Esophagus squamous epithelium (tissue), 5 donors: Measurements from ENCODE around the gene PHOX2A. TPM values are rescaled to one million over a fixed set of nuclear protein-coding genes. Genes with fewer than 3 reads are reported as not detected.

ENCODE experiments used
- DNase-seq: peaks from one replicate; lab custom pipeline; 2025; lab: John Stamatoyannopoulos, UW
- H3K27ac ChIP-seq, 4 donors: fragments of 200-600 bp; sonication (generic); one replicate each; pipeline ENCODE4 v1.5.1; 2016 to 2019; ENCODE audit warnings: mild to moderate bottlenecking in 1 of 4
- H3K27me3 ChIP-seq, 4 donors: fragments of 200-600 bp; sonication (generic); 1 replicate in 3 of 4; 2 replicates in 1 of 4; pipeline versions ENCODE4 v1.5.1 to v1.6.0; 2017 to 2021; ENCODE audit warnings: antibody characterized with exemption in 1 of 4
- H3K36me3 ChIP-seq, 3 donors: fragments of 200-600 bp; sonication (generic); one replicate each; pipeline ENCODE4 v1.5.1; 2016 to 2019
- H3K4me1 ChIP-seq, 3 donors: fragments of 200-600 bp; sonication (generic); one replicate each; pipeline ENCODE4 v1.5.1; 2017 to 2019
- H3K4me3 ChIP-seq, 4 donors: fragments of 200-600 bp; sonication (generic); 1 replicate in 3 of 4; 2 replicates in 1 of 4; pipeline ENCODE4 v1.5.1; 2016 to 2019; ENCODE audit warnings: mild to moderate bottlenecking in 2 of 4, moderate library complexity in 1 of 4
- H3K9me3 ChIP-seq, 3 donors: fragments of 200-600 bp; sonication (generic); one replicate each; pipeline ENCODE4 v1.5.1; 2016 to 2019
- POLR2A ChIP-seq, 4 donors: fragments of 450-650 bp; IDR thresholded peaks; one replicate each; pipeline ENCODE4 v1.6.1; 2017; ENCODE audit warnings: antibody characterized with exemption in 4 of 4, mild to moderate bottlenecking in 4 of 4, moderate library complexity in 3 of 4
- WGBS, 2 donors: methylation state at CpG; one replicate each; pipeline ENCODE4 v1.1.5; 2018; 5-methylcytosine and 5-hydroxymethylcytosine counted together
- intact Hi-C: fragments of 100-400 bp; cut with DNase I; formaldehyde crosslinking; loops from one replicate; pipeline ENCODE4 v1.15.0; 2022
- total RNA-seq, 4 donors: library from RNA; depleted of rRNA; stranded (reverse); fragments of >200 nt; gene quantifications; one replicate each; pipeline ENCODE4 v1.1.0, GENCODE V29; 2016
- TF ChIP-seq, protein P1 (sequence below), 6 experiments: fragments of 450-650 bp in 4 of 6; fragments of 200-600 bp in 2 of 6; sonication (generic) in 2 of 6; IDR thresholded peaks; one replicate each; pipeline ENCODE4 v1.5.1; 2016 to 2019; ENCODE audit warnings: antibody characterized with exemption in 6 of 6, mild to moderate bottlenecking in 4 of 6, moderate library complexity in 4 of 6
- donor health status: DM: yes; HTN: yes; CAD: no.

PHOX2A gene
- total RNA-seq, 4 donors from 2014 or later = not detected

DNA sequence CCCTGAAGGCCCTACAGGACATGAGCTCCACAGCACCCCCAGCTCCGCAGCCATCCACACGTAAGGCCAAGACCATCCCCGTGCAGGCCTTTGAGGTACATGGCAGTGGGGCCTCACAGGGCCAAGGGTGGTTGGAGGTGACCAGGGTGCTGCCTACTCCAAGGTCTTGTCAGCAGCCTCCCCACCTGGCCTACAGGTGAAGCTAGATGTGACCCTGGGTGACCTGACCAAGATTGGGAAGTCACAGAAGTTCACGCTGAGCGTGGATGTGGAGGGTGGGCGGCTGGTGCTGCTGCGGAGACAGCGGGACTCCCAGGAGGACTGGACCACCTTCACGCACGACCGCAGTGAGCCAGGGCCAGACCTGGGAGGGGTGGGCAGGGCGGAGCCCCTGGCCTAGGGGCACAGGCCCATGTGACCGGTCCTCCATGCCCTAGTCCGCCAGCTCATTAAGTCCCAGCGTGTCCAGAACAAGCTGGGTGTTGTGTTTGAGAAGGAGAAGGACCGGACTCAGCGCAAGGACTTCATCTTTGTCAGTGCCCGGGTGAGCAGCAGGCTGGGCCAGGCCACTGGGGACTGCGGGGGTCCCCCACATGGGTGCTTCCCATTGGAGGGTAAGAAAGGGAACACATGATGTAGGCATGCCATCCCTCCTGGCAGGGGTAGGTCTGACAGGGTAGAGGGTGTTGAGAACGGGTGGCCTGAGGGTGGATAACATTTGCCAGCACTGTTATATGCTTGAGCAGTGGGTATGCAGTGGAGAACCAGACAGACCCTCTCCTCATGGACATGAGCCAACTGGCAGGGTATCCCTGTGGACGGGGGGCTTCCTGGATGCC lies 13.8 kb downstream of the PHOX2A start:
- no peak for TF ChIP-seq POLR2A (IDR thresholded peaks at IDR 0.05)
- TF ChIP-seq, protein P1, sequence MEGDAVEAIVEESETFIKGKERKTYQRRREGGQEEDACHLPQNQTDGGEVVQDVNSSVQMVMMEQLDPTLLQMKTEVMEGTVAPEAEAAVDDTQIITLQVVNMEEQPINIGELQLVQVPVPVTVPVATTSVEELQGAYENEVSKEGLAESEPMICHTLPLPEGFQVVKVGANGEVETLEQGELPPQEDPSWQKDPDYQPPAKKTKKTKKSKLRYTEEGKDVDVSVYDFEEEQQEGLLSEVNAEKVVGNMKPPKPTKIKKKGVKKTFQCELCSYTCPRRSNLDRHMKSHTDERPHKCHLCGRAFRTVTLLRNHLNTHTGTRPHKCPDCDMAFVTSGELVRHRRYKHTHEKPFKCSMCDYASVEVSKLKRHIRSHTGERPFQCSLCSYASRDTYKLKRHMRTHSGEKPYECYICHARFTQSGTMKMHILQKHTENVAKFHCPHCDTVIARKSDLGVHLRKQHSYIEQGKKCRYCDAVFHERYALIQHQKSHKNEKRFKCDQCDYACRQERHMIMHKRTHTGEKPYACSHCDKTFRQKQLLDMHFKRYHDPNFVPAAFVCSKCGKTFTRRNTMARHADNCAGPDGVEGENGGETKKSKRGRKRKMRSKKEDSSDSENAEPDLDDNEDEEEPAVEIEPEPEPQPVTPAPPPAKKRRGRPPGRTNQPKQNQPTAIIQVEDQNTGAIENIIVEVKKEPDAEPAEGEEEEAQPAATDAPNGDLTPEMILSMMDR (IDR thresholded peaks at IDR 0.05) = no peak
- 76 to 83% methylated on average over 2 to 5 of the region's 21 CpGs for WGBS, 2 donors
- no peaks in the 10 kb centered on the region for H3K27me3 ChIP-seq
- peaks cover 51 to 86% (median 55%) of the 10 kb centered on the region in 3 donors for H3K36me3 ChIP-seq
- DNase-seq = no peak
- peaks cover 13 to 38% (median 16%) of the 10 kb centered on the region in 3 donors for H3K4me1 ChIP-seq
- no peaks in the 10 kb centered on the region for H3K9me3 ChIP-seq
- no peak overlapping the region for H3K27ac ChIP-seq
- intact Hi-C loops = no loop called here
- no peak overlapping the region for H3K4me3 ChIP-seq

DNA sequence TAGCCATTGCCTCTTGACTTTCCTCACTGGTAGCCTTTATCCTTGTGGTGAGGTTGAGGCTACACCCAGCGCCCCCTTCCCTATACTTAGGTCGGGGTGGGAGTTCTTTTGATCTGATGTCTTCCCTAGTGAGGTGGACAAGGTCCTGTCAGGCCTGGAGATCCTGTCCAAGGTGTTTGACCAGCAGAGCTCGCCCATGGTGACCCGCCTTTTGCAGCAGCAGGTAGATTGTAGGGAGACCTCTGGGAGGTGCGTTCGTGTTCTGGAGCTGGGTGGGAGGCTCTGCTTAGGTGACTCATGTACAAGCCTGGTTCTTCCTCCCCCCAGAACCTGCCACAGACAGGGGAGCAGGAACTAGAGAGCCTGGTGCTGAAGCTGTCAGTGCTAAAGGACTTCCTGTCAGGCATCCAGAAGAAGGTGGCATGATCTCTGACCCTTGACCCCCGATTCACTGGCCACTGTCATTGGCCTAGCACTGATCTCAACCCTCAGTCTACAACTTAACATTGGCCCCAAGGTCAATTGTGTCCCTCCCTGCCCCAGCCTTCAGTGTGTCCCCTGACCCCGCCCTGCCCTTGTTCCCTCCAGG lies 14.5 kb downstream of the PHOX2A start:
- Histone ChIP-seq H3K9me3 (no peaks in the 10 kb centered on the region), H3K4me3 (no peak overlapping the region), H3K27me3 (no peaks in the 10 kb centered on the region), H3K4me1 (peaks cover 13 to 40% (median 17%) of the 10 kb centered on the region in 3 donors), H3K27ac (no peak overlapping the region), H3K36me3 (peaks cover 51 to 79% (median 55%) of the 10 kb centered on the region in 3 donors)
- no peak for DNase-seq
- TF ChIP-seq, protein P1 (IDR thresholded peaks at IDR 0.05) = no peak
- no peak for TF ChIP-seq POLR2A (IDR thresholded peaks at IDR 0.05)
- 79 to 80% methylated on average over 1 to 5 of the region's 8 CpGs for WGBS, 2 donors
- intact Hi-C loops = no loop called here

DNA sequence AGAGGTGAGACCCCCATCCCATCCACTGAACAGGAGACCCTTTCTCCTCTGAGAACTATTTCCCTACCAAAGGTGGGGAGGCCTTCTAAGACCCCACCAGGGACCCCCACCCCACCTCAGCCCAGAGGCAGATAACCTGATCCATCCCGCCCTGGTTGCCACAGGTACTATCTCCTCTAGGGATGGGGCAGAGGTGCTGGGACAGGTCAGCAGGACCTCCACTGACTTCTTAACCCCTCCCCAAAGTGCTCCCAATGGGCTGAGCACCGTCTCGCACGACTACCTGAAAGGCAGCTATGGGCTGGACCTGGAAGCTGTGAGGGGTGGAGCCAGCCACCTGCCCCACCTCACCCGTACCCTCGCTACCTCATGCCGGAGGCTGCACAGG lies 15.1 kb downstream of the PHOX2A start:
- Histone ChIP-seq H3K27ac (peak overlapping the region in 1 of 4 donors; percentile 13), H3K27me3 (no peaks in the 10 kb centered on the region), H3K9me3 (no peaks in the 10 kb centered on the region), H3K4me1 (peaks cover 13 to 38% (median 17%) of the 10 kb centered on the region in 3 donors), H3K4me3 (no peak overlapping the region), H3K36me3 (peaks cover 48 to 73% (median 55%) of the 10 kb centered on the region in 3 donors)
- DNase-seq = no peak
- 75% methylated on average over 7 of the region's 7 CpGs; no CpG with 5 or more reads in 1 of the 2 donors for WGBS, 2 donors
- intact Hi-C loops = no loop called here
- TF ChIP-seq, protein P1 (IDR thresholded peaks at IDR 0.05) = no peak
- TF ChIP-seq POLR2A (IDR thresholded peaks at IDR 0.05) = no peak

DNA sequence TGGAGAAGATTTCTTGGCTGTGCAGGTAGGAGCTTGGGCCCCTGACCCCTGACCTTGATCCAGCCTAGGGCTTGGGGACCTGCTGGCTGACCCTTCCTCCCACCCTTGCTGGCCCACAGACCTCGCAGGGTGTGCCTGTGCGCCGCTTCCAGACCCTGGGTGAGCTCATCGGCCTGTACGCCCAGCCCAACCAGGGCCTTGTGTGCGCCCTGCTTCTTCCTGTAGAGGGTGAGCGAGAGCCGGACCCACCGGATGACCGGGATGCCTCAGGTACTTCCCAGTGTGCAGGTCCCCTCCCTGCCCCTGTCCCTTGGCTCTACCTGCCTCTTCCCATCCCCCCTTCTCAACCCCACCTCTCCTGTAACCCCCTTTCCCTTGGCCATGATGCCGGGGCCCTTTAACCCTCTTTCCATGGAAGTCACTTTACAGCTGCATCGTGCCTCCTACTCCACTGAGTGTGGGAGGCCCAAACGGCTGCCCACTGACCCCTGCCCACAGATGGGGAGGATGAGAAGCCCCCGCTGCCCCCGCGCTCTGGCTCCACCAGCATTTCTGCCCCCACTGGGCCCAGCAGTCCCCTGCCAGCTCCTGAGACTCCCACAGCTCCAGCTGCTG lies 15.6 kb downstream of the PHOX2A start:
- peak overlapping the region in 1 of 4 donors; percentile 13 for H3K27ac ChIP-seq
- DNase-seq = no peak
- H3K4me3 ChIP-seq = no peak overlapping the region
- TF ChIP-seq POLR2A (IDR thresholded peaks at IDR 0.05) = no peak
- TF ChIP-seq, protein P1 (IDR thresholded peaks at IDR 0.05) = no peak
- H3K9me3 ChIP-seq = no peaks in the 10 kb centered on the region
- intact Hi-C loops = no loop called here
- H3K4me1 ChIP-seq = peaks cover 13 to 38% (median 17%) of the 10 kb centered on the region in 3 donors
- no peaks in the 10 kb centered on the region for H3K27me3 ChIP-seq
- peaks cover 43 to 68% (median 54%) of the 10 kb centered on the region in 3 donors for H3K36me3 ChIP-seq
- WGBS, 2 donors = 84 to 86% methylated on average over 14 of the region's 16 CpGs
